Coronary artery (tissue), 2 donors: Measurements from ENCODE around the gene ZC3H7B.

Experiments used
- DNase-seq: peaks from one replicate; pipeline ENCODE4 v3.0.0-alpha.2; 2017; ENCODE audit warnings: low spot score
- H3K27ac ChIP-seq, 2 donors: fragments of 200-600 bp; sonication (generic); one replicate each; pipeline ENCODE4 v1.5.1; 2016 to 2019
- H3K4me3 ChIP-seq: fragments of 200-600 bp; sonication (generic); 2 replicates; pipeline ENCODE4 v1.5.1; 2016; ENCODE audit warnings: mild to moderate bottlenecking, moderate library complexity
- CTCF ChIP-seq: fragments of 200-600 bp; sonication (generic); IDR thresholded peaks from one replicate; pipeline ENCODE4 v1.5.1; 2019; ENCODE audit warnings: antibody characterized with exemption

Gene ZC3H7B

GRCh38 chr22:41354979-41355378 lies 53.7 kb downstream of the ZC3H7B start:
- no peak overlapping the region for H3K27ac ChIP-seq
- DNase-seq = no peak
- no peak for TF ChIP-seq CTCF
- no peak overlapping the region for H3K4me3 ChIP-seq

GRCh38 chr22:41355895-41356294 lies 54.6 kb downstream of the ZC3H7B start:
- no peak for TF ChIP-seq CTCF
- Histone ChIP-seq H3K4me3 (no peak overlapping the region), H3K27ac (no peak overlapping the region)
- no peak for DNase-seq

- no peak overlapping the region for H3K27ac ChIP-seq
- DNase-seq = no peak
- TF ChIP-seq CTCF = no peak
- H3K4me3 ChIP-seq = no peak overlapping the region
Observed at GRCh38 chr22:41356430-41357028, 55.2 kb downstream of the ZC3H7B start.

- no peak for DNase-seq
- no peak overlapping the region for H3K27ac ChIP-seq
- H3K4me3 ChIP-seq = no peak overlapping the region
- TF ChIP-seq CTCF = no peak
Observed at GRCh38 chr22:41357191-41357590, 55.9 kb downstream of the ZC3H7B start.

GRCh38 chr22:41358927-41359326 lies 57.6 kb downstream of the ZC3H7B start:
- no peak for DNase-seq
- no peak for TF ChIP-seq CTCF
- no peak overlapping the region for H3K27ac ChIP-seq
- no peak overlapping the region for H3K4me3 ChIP-seq

GRCh38 chr22:41359376-41359775 lies 58.1 kb downstream of the ZC3H7B start:
- Histone ChIP-seq H3K27ac (no peak overlapping the region), H3K4me3 (no peak overlapping the region)
- no peak for DNase-seq
- TF ChIP-seq CTCF = no peak

- no peak for DNase-seq
- no peak overlapping the region for H3K27ac ChIP-seq
- H3K4me3 ChIP-seq = no peak overlapping the region
- no peak for TF ChIP-seq CTCF
Observed at GRCh38 chr22:41360126-41360525, 58.8 kb downstream of the ZC3H7B start.
